Fibroblast of lung (primary cell): ENCODE measurements around the gene GOPC. TPM values are rescaled to one million over a fixed set of nuclear protein-coding genes. Genes with fewer than 3 reads are reported as not detected.
"Not testable (repeated sequence)": the region's sequence is repeated elsewhere in the genome, so short reads cannot be mapped to it uniquely, and the experiment has no call there.

Experiments used
- DNase-seq, 2 donors: peaks; one replicate each; pipeline versions ENCODE4 v3.0.0 to v3.0.0-alpha.2; 2010; ENCODE audit warnings: low read depth in 2 of 2
- H2AFZ ChIP-seq: 2 replicates; pipeline ENCODE4 v1.5.1; 2012; ENCODE audit warnings: low read length, control low read depth, inconsistent platforms
- H3K27ac ChIP-seq: 2 replicates; pipeline ENCODE4 v1.5.1; 2011; ENCODE audit warnings: low read length, control low read depth; ENCODE audit not compliant: insufficient read depth
- H3K27me3 ChIP-seq: 2 replicates; pipeline ENCODE4 v1.5.1; 2011; ENCODE audit warnings: mild to moderate bottlenecking, low read length; ENCODE audit not compliant: control insufficient read depth, insufficient read depth
- H3K36me3 ChIP-seq: 2 replicates; pipeline ENCODE4 v1.5.1; 2011; ENCODE audit warnings: low read length; ENCODE audit not compliant: control insufficient read depth, insufficient read depth
- H3K4me1 ChIP-seq: 2 replicates; pipeline ENCODE4 v1.5.1; 2011; ENCODE audit warnings: low read length; ENCODE audit not compliant: control insufficient read depth, insufficient read depth; ENCODE audit errors: extremely low read depth
- H3K4me2 ChIP-seq: 2 replicates; pipeline ENCODE4 v1.5.1; 2011; ENCODE audit warnings: low read length, control low read depth; ENCODE audit not compliant: insufficient read depth; ENCODE audit errors: extremely low read depth
- H3K4me3 ChIP-seq, 4 experiments: fragments of 200-600 bp in 1 of 4; sonication (generic) in 1 of 4; replicated peaks in 1 of 4; 2 replicates each; pipeline ENCODE4 v1.5.1; 2011 to 2016; ENCODE audit warnings: low read length in 4 of 4, low read depth in 3 of 4, mild to moderate bottlenecking in 3 of 4, control low read depth in 2 of 4, inconsistent platforms in 1 of 4, mixed read lengths in 1 of 4; ENCODE audit not compliant: insufficient read depth in 1 of 4; ENCODE audit errors: control extremely low read depth in 1 of 4
- H3K79me2 ChIP-seq: 2 replicates; pipeline ENCODE4 v1.5.1; 2012; ENCODE audit warnings: mild to moderate bottlenecking, low read length, inconsistent platforms; ENCODE audit not compliant: control insufficient read depth, insufficient read depth
- H3K9ac ChIP-seq: 2 replicates; pipeline ENCODE4 v1.5.1; 2011; ENCODE audit warnings: mild to moderate bottlenecking, low read length, control low read depth; ENCODE audit not compliant: insufficient read depth
- H3K9me3 ChIP-seq: 2 replicates; pipeline ENCODE4 v1.5.1; 2012; ENCODE audit warnings: low read depth, low read length; ENCODE audit not compliant: control insufficient read depth, insufficient read depth
- H4K20me1 ChIP-seq: 2 replicates; pipeline ENCODE4 v1.5.1; 2011; ENCODE audit warnings: low read length; ENCODE audit not compliant: control insufficient read depth, insufficient read depth; ENCODE audit errors: extremely low read depth
- CTCF ChIP-seq, 2 donors: IDR thresholded peaks in 1 of 2; conservative IDR thresholded peaks in 1 of 2; 1 replicate in 1 of 2; 2 replicates in 1 of 2; pipeline ENCODE4 v1.5.1; 2011 to 2012; ENCODE audit warnings: low read length in 2 of 2, control low read depth in 1 of 2, inconsistent platforms in 1 of 2, low read depth in 1 of 2, mild to moderate bottlenecking in 1 of 2
- EZH2 ChIP-seq: IDR thresholded peaks from 2 replicates; pipeline ENCODE4 v1.5.1; 2012; ENCODE audit warnings: low read length, control low read depth, mild to moderate bottlenecking; ENCODE audit errors: missing control alignments
- polyA minus RNA-seq: library from RNA; depleted of rRNA, polyadenylated mRNA; stranded (reverse); fragments of >200 nt; gene quantifications from 2 replicates; pipeline ENCODE4 v1.2.3, GENCODE V29; 2011; ENCODE audit warnings: low replicate concordance
- polyA plus RNA-seq, 2 donors: library from polyadenylated mRNA; depleted of rRNA in 1 of 2; stranded (reverse) in 1 of 2; unstranded in 1 of 2; fragments of >200 nt; gene quantifications; 2 replicates each; pipeline ENCODE4 v1.2.1, GENCODE V29; 2011 to 2012; ENCODE audit warnings: missing spikeins in 1 of 2
- total RNA-seq: library from RNA; depleted of rRNA; stranded (reverse); fragments of >200 nt; gene quantifications from 2 replicates; pipeline ENCODE4 v1.2.1, GENCODE V29; 2014

GOPC gene
- total RNA-seq (42.1 and 45.4 TPM in 2 replicates), polyA plus RNA-seq (22.4 and 32.2 TPM in 2 replicates), polyA minus RNA-seq (1.2 and 3.2 TPM in 2 replicates)
- 16.6 and 22.4 TPM in 2 replicates for polyA plus RNA-seq (2012)

GRCh38 chr6:117602151-117602898, at the start of gene GOPC:
GOPC (minus strand) TSS chr6:117602511; CDS start chr6:117602288, 223 bp downstream.
- Histone ChIP-seq H3K79me2 (peaks cover 46% of the 10 kb centered on the region), H3K4me1 (no peaks in the 10 kb centered on the region), H4K20me1 (no peaks in the 10 kb centered on the region), H2AFZ (peak within 1 kb of the TSS; percentile 89), H3K4me3 (peak within 1 kb of the TSS; percentile 77 to 96 (median 87)), H3K36me3 (no peaks in the 10 kb centered on the region), H3K27ac (peak within 1 kb of the TSS; percentile 70), H3K27me3 (no peaks in the 10 kb centered on the region), H3K9me3 (no peaks in the 10 kb centered on the region), H3K4me2 (peak within 1 kb of the TSS; percentile 93), H3K9ac (peak within 1 kb of the TSS; percentile 77)
- peak; percentile 6 to 14 for TF ChIP-seq CTCF (conservative IDR thresholded peaks at IDR 0.05 in 1 of 2, IDR thresholded peaks at IDR 0.05 in 1 of 2; ENCODE audit: low read depth in 1 of 2, low read length in 2 of 2)
- TF ChIP-seq EZH2: no peak
- DNase-seq: peak; percentile 98

GRCh38 chr6:117651984-117652383, 49.7 kb upstream of the GOPC start:
- H3K27ac ChIP-seq, H3K36me3 ChIP-seq, DNase-seq, H3K27me3 ChIP-seq, H3K9me3 ChIP-seq, H2AFZ ChIP-seq, H3K79me2 ChIP-seq, H3K4me2 ChIP-seq, H3K4me3 ChIP-seq, H4K20me1 ChIP-seq, H3K4me1 ChIP-seq, H3K9ac ChIP-seq: not testable (repeated sequence)

- no peak for DNase-seq
- Histone ChIP-seq H3K9me3 (no peaks in the 10 kb centered on the region), H3K36me3 (no peaks in the 10 kb centered on the region), H3K4me1 (no peaks in the 10 kb centered on the region), H3K4me2 (no peak overlapping the region), H3K79me2 (no peaks in the 10 kb centered on the region), H3K9ac (no peak overlapping the region), H4K20me1 (no peaks in the 10 kb centered on the region), H3K4me3 (no peak overlapping the region), H3K27me3 (no peaks in the 10 kb centered on the region), H3K27ac (no peak overlapping the region), H2AFZ (no peak overlapping the region)
- TF ChIP-seq CTCF (conservative IDR thresholded peaks at IDR 0.05 in 1 of 2, IDR thresholded peaks at IDR 0.05 in 1 of 2; ENCODE audit: low read depth in 1 of 2, low read length in 2 of 2) (no peak), EZH2 (no peak)
These were observed 40.7 kb upstream of the GOPC start for GRCh38 chr6:117642976-117643375.
